ENCODE data around the gene GALNT9. TPM values are rescaled to one million over a fixed set of nuclear protein-coding genes. Genes with fewer than 3 reads are reported as not detected.

The GALNT9 gene
- total RNA-seq, 2 experiments from 2014 or later = not detected

DNA sequence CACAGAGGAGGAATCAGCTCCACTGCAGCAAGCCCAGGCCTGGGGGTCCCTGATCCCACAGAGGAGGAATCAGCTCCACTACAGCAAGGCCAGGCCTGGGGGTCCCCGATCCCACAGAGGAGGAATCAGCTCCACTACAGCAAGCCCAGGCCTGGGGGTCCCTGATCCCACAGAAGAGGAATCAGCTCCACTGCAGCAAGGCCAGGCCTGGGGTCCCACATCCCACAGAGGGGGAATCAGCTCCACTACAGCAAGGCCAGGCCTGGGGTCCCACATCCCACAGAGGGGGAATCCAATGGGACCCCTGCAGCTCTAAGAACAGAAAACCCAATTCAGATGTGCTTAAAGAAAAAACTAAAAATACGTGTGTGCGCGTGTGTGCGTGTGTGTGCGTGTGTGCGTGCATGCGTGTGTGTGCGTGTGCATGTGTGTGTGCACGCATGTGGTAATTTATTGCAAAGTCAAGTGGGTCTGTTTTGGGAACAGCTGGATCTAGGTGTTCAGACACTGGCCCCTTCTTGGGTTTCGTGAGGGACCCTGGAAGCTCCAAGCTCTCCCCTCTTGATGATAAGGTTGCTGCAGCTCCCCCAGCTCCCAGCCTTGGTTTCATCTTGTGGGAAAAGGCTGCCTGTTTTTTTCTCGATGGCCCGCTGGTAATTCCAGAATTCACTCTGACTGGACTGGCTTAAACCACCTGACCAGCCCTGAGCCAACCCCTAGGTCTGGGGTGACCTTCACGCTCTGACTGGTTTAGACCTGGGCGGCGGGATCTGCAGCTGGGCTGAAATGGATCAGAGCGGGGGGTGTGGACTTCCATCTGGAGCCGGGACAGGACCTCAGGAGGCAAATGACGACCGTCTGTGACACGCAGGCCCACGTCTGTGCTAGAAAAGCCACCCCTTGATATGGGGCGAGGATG lies 47.1 kb downstream of the GALNT9 start:
- ChIA-PET POLR2A (no interaction called here), CTCF (no interaction called here)
- Mint-ChIP-seq H3K4me1 (peaks cover 3% of the 10 kb centered on the region), H3K27me3 (peaks cover 10% of the 10 kb centered on the region), H3K4me3 (no peak overlapping the region), H3K27ac (no peak overlapping the region), H3K9me3 (no peaks in the 10 kb centered on the region), H3K36me3 (ENCODE audit: low read depth) (no peaks in the 10 kb centered on the region)
- no peak for DNase-seq

GRCh38 chr12:132281038-132281437 lies 48.4 kb downstream of the GALNT9 start:
- Mint-ChIP-seq H3K27me3 (peaks cover 7% of the 10 kb centered on the region), H3K27ac (no peak overlapping the region), H3K36me3 (ENCODE audit: low read depth) (no peaks in the 10 kb centered on the region), H3K4me3 (no peak overlapping the region), H3K4me1 (peaks cover 3% of the 10 kb centered on the region), H3K9me3 (no peaks in the 10 kb centered on the region)
- CTCF ChIA-PET = no interaction called here
- DNase-seq = no peak
- POLR2A ChIA-PET = no interaction called here

- peaks cover 1% of the 10 kb centered on the region for H3K4me1 Mint-ChIP-seq
- H3K27ac Mint-ChIP-seq = no peak overlapping the region
Measured at GRCh38 chr12:132280406-132280805, 49.0 kb downstream of the GALNT9 start.

GRCh38 chr12:132279930-132280329 lies 49.5 kb downstream of the GALNT9 start:
- no peak for DNase-seq
- H3K27ac Mint-ChIP-seq = no peak overlapping the region
- no peaks in the 10 kb centered on the region for H3K36me3 Mint-ChIP-seq (ENCODE audit: low read depth)
- H3K9me3 Mint-ChIP-seq = no peaks in the 10 kb centered on the region
- peaks cover 1% of the 10 kb centered on the region for H3K4me1 Mint-ChIP-seq
- H3K4me3 Mint-ChIP-seq = no peak overlapping the region
- ChIA-PET CTCF (no interaction called here), POLR2A (no interaction called here)
- H3K27me3 Mint-ChIP-seq = peaks cover 4% of the 10 kb centered on the region

More at GRCh38 chr12:132280406-132280805, 49.0 kb downstream of the GALNT9 start:
- H3K4me3 Mint-ChIP-seq = no peak overlapping the region
- CTCF ChIA-PET = no interaction called here
- H3K9me3 Mint-ChIP-seq = no peaks in the 10 kb centered on the region
- POLR2A ChIA-PET = no interaction called here
- H3K36me3 Mint-ChIP-seq (ENCODE audit: low read depth) = no peaks in the 10 kb centered on the region
- no peak for DNase-seq
- H3K27me3 Mint-ChIP-seq = peaks cover 4% of the 10 kb centered on the region

GRCh38 chr12:132279184-132279889 lies 50.1 kb downstream of the GALNT9 start:
- POLR2A ChIA-PET = no interaction called here

DNA sequence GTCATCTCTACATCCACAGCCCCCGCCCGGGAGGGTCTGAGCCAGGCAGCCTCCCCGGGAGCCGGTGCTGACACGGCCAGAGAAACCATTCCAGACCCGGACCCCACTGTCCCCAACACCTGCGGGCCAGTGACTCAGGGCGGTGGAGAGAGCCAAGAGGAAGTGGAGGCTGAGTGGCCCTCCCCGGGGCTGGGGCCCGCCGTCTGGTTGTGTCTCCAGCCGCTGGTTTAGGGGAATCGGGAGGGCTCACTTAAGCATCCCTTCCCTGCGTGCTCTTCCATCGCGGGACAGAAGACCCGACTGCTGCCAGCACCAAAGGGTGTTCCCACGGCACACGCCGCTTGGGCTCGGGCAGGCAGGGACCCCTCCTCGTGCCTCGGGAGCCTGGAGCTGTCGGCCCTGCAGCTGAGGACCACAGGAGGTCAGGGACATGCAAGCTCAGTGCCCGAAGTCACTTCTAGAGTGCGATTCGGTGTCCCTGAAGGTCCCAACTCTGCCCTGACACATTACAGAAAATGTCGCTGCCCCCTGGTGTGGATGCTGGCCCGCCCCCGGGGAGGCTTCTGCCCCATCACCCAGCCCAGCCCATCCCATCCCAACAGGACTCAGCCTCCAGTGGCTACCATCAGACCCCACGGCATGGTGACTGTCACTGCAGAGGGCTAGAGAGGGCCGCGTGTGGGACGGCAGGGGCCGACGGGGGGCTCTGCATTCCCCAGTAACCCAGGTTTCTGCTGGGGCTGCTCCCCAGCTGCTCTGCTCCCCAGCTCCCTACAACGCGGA lies 50.8 kb downstream of the GALNT9 start:
- Mint-ChIP-seq H3K4me3 (no peak overlapping the region), H3K4me1 (peaks cover 1% of the 10 kb centered on the region), H3K9me3 (no peaks in the 10 kb centered on the region), H3K27ac (no peak overlapping the region), H3K27me3 (no peaks in the 10 kb centered on the region), H3K36me3 (ENCODE audit: low read depth) (no peaks in the 10 kb centered on the region)
- POLR2A ChIA-PET = no interaction called here
- DNase-seq = no peak
- CTCF ChIA-PET = no interaction called here

More at GRCh38 chr12:132279184-132279889, 50.1 kb downstream of the GALNT9 start:
- no peak overlapping the region for H3K27ac Mint-ChIP-seq
- H3K36me3 Mint-ChIP-seq (ENCODE audit: low read depth) = no peaks in the 10 kb centered on the region
- no peaks in the 10 kb centered on the region for H3K9me3 Mint-ChIP-seq
- peaks cover 1% of the 10 kb centered on the region for H3K4me1 Mint-ChIP-seq
- no peak overlapping the region for H3K4me3 Mint-ChIP-seq
- H3K27me3 Mint-ChIP-seq = peaks cover 4% of the 10 kb centered on the region
- no peak for DNase-seq
- CTCF ChIA-PET = no interaction called here

DNA sequence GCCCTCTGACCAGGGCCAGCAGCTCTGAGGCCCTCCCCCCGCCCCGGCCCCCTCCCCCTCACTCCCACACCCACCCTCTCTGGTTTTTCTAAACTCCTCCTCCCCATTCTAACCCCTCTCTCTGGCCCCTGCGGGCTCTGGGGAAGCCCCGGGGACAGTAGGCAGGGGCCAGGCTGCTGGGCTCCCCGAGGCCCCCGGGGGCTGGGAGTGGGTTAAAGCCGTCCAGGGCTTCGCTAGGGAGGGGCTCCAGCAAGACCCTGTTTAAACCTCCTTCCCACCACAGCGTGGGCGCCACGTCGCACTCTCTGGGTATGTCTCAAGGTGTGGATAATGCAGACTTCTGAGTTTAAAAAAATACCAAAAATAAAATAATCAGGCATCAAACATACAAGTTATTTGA lies 51.4 kb downstream of the GALNT9 start:
- DNase-seq = no peak
- no peaks in the 10 kb centered on the region for H3K9me3 Mint-ChIP-seq
- H3K27ac Mint-ChIP-seq = no peak overlapping the region
- no peaks in the 10 kb centered on the region for H3K27me3 Mint-ChIP-seq
- H3K4me1 Mint-ChIP-seq = no peaks in the 10 kb centered on the region
- no peaks in the 10 kb centered on the region for H3K36me3 Mint-ChIP-seq (ENCODE audit: low read depth)
- POLR2A ChIA-PET = no interaction called here
- CTCF ChIA-PET = no interaction called here
- H3K4me3 Mint-ChIP-seq = no peak overlapping the region

DNA sequence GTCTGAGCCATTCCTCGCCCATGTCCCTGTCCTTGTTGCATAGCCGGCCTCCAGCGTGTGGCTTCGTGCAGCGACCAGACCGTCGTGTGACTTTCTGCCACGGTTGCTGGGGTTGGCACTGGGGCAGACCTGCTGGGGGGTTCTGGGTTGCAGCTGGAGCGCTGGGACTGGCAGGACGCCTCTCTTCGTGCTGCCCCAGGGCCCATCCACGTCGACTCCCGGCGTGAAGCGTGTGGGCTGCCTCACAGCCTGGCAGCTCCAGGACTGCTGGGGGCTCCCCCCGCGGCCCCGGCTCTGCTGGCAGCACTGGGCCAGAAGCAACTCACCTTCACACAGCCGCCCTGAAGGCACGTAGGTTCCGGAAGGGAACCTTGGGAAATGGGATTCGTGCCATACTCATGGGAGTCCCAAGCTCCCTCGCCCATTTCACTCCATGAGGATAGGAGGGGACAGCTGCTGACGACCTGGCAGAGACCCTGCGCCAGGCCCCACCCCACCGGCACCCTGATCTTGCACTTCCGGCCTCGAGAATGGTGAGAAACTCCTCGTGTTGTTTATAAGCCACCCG lies 51.9 kb downstream of the GALNT9 start:
- no peaks in the 10 kb centered on the region for H3K4me1 Mint-ChIP-seq
- no peaks in the 10 kb centered on the region for H3K36me3 Mint-ChIP-seq (ENCODE audit: low read depth)
- POLR2A ChIA-PET = no interaction called here
- no peak overlapping the region for H3K27ac Mint-ChIP-seq
- CTCF ChIA-PET = no interaction called here
- H3K4me3 Mint-ChIP-seq = no peak overlapping the region
- no peak for DNase-seq
- H3K27me3 Mint-ChIP-seq = no peaks in the 10 kb centered on the region
- H3K9me3 Mint-ChIP-seq = no peaks in the 10 kb centered on the region

DNA sequence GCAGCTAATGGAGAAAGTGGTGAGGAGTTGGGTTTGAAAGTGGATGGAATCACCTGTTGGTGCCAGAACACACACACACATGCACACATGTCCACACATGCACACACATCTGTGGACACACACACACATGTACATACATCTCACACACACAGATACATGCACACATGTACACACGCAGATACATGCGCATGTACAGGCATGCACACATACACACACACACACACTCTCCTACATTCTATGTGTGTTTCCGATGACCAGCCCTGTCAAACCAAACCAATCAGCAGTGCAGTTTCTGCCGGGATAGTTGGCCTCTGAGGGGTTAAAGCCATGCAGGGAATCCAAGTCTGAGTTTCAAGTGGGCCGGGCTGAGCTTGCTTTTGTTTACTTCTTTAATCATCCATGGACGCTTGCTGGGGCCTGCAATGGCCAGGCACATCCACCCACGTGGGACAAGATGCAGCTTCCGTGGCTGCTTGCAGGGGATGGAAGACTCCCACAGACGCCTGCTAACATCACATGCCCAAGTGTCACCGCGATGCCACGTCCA lies 52.5 kb downstream of the GALNT9 start:
- Mint-ChIP-seq H3K4me3 (no peak overlapping the region), H3K4me1 (no peaks in the 10 kb centered on the region), H3K36me3 (ENCODE audit: low read depth) (no peaks in the 10 kb centered on the region), H3K27ac (no peak overlapping the region), H3K27me3 (no peaks in the 10 kb centered on the region), H3K9me3 (no peaks in the 10 kb centered on the region)
- DNase-seq = no peak
- ChIA-PET CTCF (no interaction called here), POLR2A (no interaction called here)

GRCh38 chr12:132276066-132276826 lies 53.1 kb downstream of the GALNT9 start:
- DNase-seq = no peak
- CTCF ChIA-PET = no interaction called here
- no peaks in the 10 kb centered on the region for H3K27me3 Mint-ChIP-seq
- POLR2A ChIA-PET = no interaction called here
- no peak overlapping the region for H3K4me3 Mint-ChIP-seq
- no peak overlapping the region for H3K27ac Mint-ChIP-seq
- H3K9me3 Mint-ChIP-seq = no peaks in the 10 kb centered on the region
- no peaks in the 10 kb centered on the region for H3K4me1 Mint-ChIP-seq
- H3K36me3 Mint-ChIP-seq (ENCODE audit: low read depth) = no peaks in the 10 kb centered on the region

- Mint-ChIP-seq H3K27me3 (no peaks in the 10 kb centered on the region), H3K4me1 (no peaks in the 10 kb centered on the region), H3K27ac (no peak overlapping the region), H3K36me3 (ENCODE audit: low read depth) (no peaks in the 10 kb centered on the region), H3K4me3 (no peak overlapping the region), H3K9me3 (no peaks in the 10 kb centered on the region)
- no peak for DNase-seq
- POLR2A ChIA-PET = no interaction called here
- CTCF ChIA-PET = no interaction called here
Measured at GRCh38 chr12:132275631-132276030, 53.8 kb downstream of the GALNT9 start.

DNA sequence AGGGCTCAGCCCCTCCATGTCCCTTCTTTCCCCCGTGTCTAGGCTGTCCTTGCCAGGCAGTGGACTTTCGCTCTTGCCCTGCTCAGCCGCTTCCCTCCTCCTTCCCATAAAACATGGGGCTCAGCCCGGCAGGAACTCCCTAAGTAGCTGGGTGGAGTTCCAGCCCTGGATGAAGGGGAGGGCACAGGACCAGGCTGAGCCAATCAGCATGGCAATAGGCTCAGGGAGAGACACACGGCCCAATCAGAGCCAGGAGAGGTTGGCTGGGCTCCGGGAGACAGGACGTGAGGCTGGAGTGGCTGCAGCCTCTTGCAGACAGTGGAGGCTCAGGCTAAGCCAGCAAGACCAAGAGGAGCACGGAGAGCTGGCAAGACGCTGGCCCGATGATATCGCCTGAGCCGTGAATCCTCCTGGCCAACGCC lies 54.3 kb downstream of the GALNT9 start:
- ChIA-PET POLR2A (no interaction called here), CTCF (no interaction called here)
- Mint-ChIP-seq H3K4me3 (no peak overlapping the region), H3K36me3 (ENCODE audit: low read depth) (no peaks in the 10 kb centered on the region), H3K27ac (no peak overlapping the region), H3K4me1 (no peaks in the 10 kb centered on the region), H3K27me3 (no peaks in the 10 kb centered on the region), H3K9me3 (no peaks in the 10 kb centered on the region)
- DNase-seq = no peak

All from activated CD4-positive, alpha-beta T cell treated with anti-CD3 and anti-CD28 coated beads, Interleukin-2, amount 10 ng/mL, durations not matched to agents 7 days and 5 days (primary cell).